GM19467 (cell line): ENCODE results near the gene ELP2.
"Not testable (repeated sequence)": the region's sequence is repeated elsewhere in the genome, so short reads cannot be mapped to it uniquely, and the experiment has no call there.

Experiments
- ATAC-seq: cut with Tn5 transposase; IDR thresholded peaks from one replicate; pipeline ENCODE4 v1.9.1; 2021; ENCODE audit warnings: mild to moderate bottlenecking, moderate library complexity; ENCODE audit not compliant: unreplicated experiment

The ELP2 gene

GRCh38 chr18:36158266-36158867 lies 28.7 kb downstream of the ELP2 start:
- no peak for ATAC-seq

GRCh38 chr18:36160959-36161371 lies 31.3 kb downstream of the ELP2 start:
- ATAC-seq = no peak

- no peak for ATAC-seq
These were observed 33.3 kb downstream of the ELP2 start for GRCh38 chr18:36162981-36163380.

- no peak for ATAC-seq
These were observed 38.1 kb downstream of the ELP2 start for GRCh38 chr18:36167692-36168218.

- not testable (repeated sequence) for ATAC-seq
These were observed 38.6 kb downstream of the ELP2 start for GRCh38 chr18:36168296-36168695.

- no peak for ATAC-seq
These were observed 40.2 kb downstream of the ELP2 start for GRCh38 chr18:36169938-36170337.

- no peak for ATAC-seq
These were observed 45.8 kb downstream of the ELP2 start for GRCh38 chr18:36175481-36175880.

GRCh38 chr18:36176177-36176584 lies 46.5 kb downstream of the ELP2 start:
- no peak for ATAC-seq

GRCh38 chr18:36176711-36177110 lies 47.0 kb downstream of the ELP2 start:
- no peak for ATAC-seq

GRCh38 chr18:36177913-36178312 lies 48.2 kb downstream of the ELP2 start:
- ATAC-seq = no peak

- ATAC-seq = no peak
These were observed 50.1 kb downstream of the ELP2 start for GRCh38 chr18:36179562-36180355.

- ATAC-seq = no peak
These were observed 51.7 kb downstream of the ELP2 start for GRCh38 chr18:36181441-36181840.

- ATAC-seq = no peak
These were observed 52.3 kb downstream of the ELP2 start for GRCh38 chr18:36181898-36182506.

- no peak for ATAC-seq
These were observed 53.3 kb downstream of the ELP2 start for GRCh38 chr18:36183033-36183432.

GRCh38 chr18:36183987-36184386 lies 54.3 kb downstream of the ELP2 start:
- ATAC-seq = no peak

GRCh38 chr18:36185157-36185556 lies 55.5 kb downstream of the ELP2 start:
- no peak for ATAC-seq

GRCh38 chr18:36185901-36186460 lies 56.3 kb downstream of the ELP2 start:
- no peak for ATAC-seq

GRCh38 chr18:36186461-36187192 lies 56.9 kb downstream of the ELP2 start:
- no peak for ATAC-seq

- ATAC-seq = no peak
These were observed 57.6 kb downstream of the ELP2 start, which contains the start of gene MOCOS for GRCh38 chr18:36187193-36187825. Gene MOCOS (plus strand): TSS chr18:36187497. CDS start chr18:36187540, 43 bp downstream.
